ENCODE measurements around the gene PTPRZ1. TPM values are rescaled to one million over a fixed set of nuclear protein-coding genes. Genes with fewer than 3 reads are reported as not detected.

PTPRZ1 gene
- total RNA-seq, 1 donor from 2014 or later, result 8.1 TPM

- H3K9me3 ChIP-seq, result no peaks in the 10 kb centered on the region
- TF ChIP-seq CTCF (IDR thresholded peaks at IDR 0.05), result no peak
- no peak overlapping the region for H3K27ac ChIP-seq
- intact Hi-C loops (cut with DNase I), result no loop called here
- H3K36me3 ChIP-seq, result no peaks in the 10 kb centered on the region
- no peak overlapping the region for H3K4me3 ChIP-seq
- no peaks in the 10 kb centered on the region for H3K4me1 ChIP-seq
- H3K27me3 ChIP-seq, result no peaks in the 10 kb centered on the region
- DNase-seq (ENCODE audit: extremely low spot score in 2 of 2), result no peak
These were observed 190.2 kb downstream of the PTPRZ1 start for GRCh38 chr7:122063146-122063545.

GRCh38 chr7:122064971-122065370 is 192.0 kb downstream of the PTPRZ1 start:
- no peak for DNase-seq (ENCODE audit: extremely low spot score in 2 of 2)
- Histone ChIP-seq H3K27me3 (no peaks in the 10 kb centered on the region), H3K36me3 (no peaks in the 10 kb centered on the region), H3K4me3 (no peak overlapping the region), H3K4me1 (no peaks in the 10 kb centered on the region), H3K27ac (no peak overlapping the region), H3K9me3 (no peaks in the 10 kb centered on the region)
- TF ChIP-seq POLR2A (IDR thresholded peaks at IDR 0.05) (no peak), CTCF (IDR thresholded peaks at IDR 0.05) (no peak), POLR2AphosphoS5 (IDR thresholded peaks at IDR 0.05; ENCODE audit: insufficient read depth in 1 of 2, low read depth in 1 of 2) (no peak)
- intact Hi-C loops (cut with DNase I), result no loop called here

DNA sequence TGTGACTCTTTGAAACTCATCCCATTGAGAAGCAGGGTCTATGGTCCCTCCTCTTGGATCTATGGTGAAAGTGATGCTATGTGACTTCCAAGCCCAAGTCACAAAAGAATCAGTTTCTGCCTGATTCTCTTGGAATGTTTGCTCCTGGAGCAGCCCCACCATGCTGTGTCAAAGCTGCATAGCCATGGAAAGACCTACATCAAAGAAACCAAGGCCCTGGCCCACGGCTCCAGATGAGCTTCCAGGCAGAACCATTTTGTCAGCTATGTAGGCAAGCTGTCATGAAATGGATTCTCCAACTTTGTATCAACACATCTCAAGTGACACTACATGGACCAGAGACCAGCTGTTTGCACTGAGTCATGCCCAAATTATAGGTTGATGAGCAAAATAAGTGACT is 194.1 kb downstream of the PTPRZ1 start:
- H3K27ac ChIP-seq, result no peak overlapping the region
- H3K4me3 ChIP-seq, result no peak overlapping the region
- TF ChIP-seq POLR2A (IDR thresholded peaks at IDR 0.05) (no peak), CTCF (IDR thresholded peaks at IDR 0.05) (no peak), POLR2AphosphoS5 (IDR thresholded peaks at IDR 0.05; ENCODE audit: insufficient read depth in 1 of 2, low read depth in 1 of 2) (no peak)
- no peaks in the 10 kb centered on the region for H3K4me1 ChIP-seq
- H3K27me3 ChIP-seq, result no peaks in the 10 kb centered on the region
- intact Hi-C loops (cut with DNase I), result no loop called here
- no peak for DNase-seq (ENCODE audit: extremely low spot score in 2 of 2)
- H3K9me3 ChIP-seq, result no peaks in the 10 kb centered on the region
- H3K36me3 ChIP-seq, result no peaks in the 10 kb centered on the region

- Histone ChIP-seq H3K27me3 (no peaks in the 10 kb centered on the region), H3K36me3 (no peaks in the 10 kb centered on the region), H3K4me1 (no peaks in the 10 kb centered on the region), H3K9me3 (no peaks in the 10 kb centered on the region), H3K4me3 (no peak overlapping the region), H3K27ac (no peak overlapping the region)
- no peak for TF ChIP-seq CTCF (IDR thresholded peaks at IDR 0.05)
- no peak for TF ChIP-seq POLR2A (IDR thresholded peaks at IDR 0.05)
- TF ChIP-seq POLR2AphosphoS5 (IDR thresholded peaks at IDR 0.05; ENCODE audit: insufficient read depth in 1 of 2, low read depth in 1 of 2), result no peak
- DNase-seq (ENCODE audit: extremely low spot score in 2 of 2), result no peak
- intact Hi-C loops (cut with DNase I), result no loop called here
These were observed 195.1 kb downstream of the PTPRZ1 start for GRCh38 chr7:122068046-122068445.

GRCh38 chr7:122068999-122069398 is 196.0 kb downstream of the PTPRZ1 start:
- DNase-seq (ENCODE audit: extremely low spot score in 2 of 2), result no peak
- no peaks in the 10 kb centered on the region for H3K27me3 ChIP-seq
- H3K36me3 ChIP-seq, result peaks cover 0 to 5% of the 10 kb centered on the region in 2 donors
- H3K9me3 ChIP-seq, result no peaks in the 10 kb centered on the region
- TF ChIP-seq POLR2AphosphoS5 (IDR thresholded peaks at IDR 0.05; ENCODE audit: insufficient read depth in 1 of 2, low read depth in 1 of 2) (no peak), CTCF (IDR thresholded peaks at IDR 0.05) (no peak), POLR2A (IDR thresholded peaks at IDR 0.05) (no peak)
- no peak overlapping the region for H3K27ac ChIP-seq
- no peak overlapping the region for H3K4me3 ChIP-seq
- intact Hi-C loops (cut with DNase I), result no loop called here
- H3K4me1 ChIP-seq, result no peaks in the 10 kb centered on the region

Data from vagina (tissue), 2 donors.